Stimulated activated CD8-positive, alpha-beta memory T cell treated with anti-CD3 and anti-CD28 coated beads, Interleukin-4, amount 100 ng/mL, for 24 hours (primary cell): ENCODE data around the gene RPA3.
A peak's percentile ranks its signal among the peaks of the same experiment; 100 is the strongest.

Source experiments
- DNase-seq: peaks from one replicate; pipeline ENCODE4 v3.0.0-alpha.2; 2020; ENCODE audit warnings: low read depth

The RPA3 gene

DNA sequence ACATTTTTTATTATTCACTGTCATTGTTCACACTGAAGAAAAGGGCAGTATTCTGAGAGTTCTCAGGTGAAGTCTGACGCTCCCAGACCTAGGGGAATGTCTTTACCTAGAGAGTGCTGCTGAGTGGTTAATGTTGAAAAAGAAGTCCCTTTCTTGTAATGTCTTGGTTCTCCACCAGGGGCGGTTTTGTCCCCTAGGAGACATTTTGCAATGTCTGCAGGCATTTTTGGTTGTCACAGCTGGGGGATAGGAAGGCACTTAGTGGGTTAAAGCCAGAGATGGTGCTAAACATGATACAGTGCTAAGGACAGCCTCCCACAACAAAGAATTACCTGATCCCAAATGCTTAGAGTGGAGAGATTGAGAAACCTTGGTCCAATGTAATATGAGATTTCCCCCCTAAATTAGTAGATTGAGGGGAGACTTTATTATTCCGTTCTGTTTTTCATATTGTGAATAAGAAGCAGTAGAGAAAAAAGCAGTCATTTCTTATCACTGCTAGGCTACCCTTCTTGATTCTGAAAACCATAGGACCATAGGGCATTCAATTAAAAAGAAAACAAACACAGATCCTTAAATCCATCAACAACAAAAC lies 64.7 kb downstream of the RPA3 start:
- DNase-seq: no peak

DNA sequence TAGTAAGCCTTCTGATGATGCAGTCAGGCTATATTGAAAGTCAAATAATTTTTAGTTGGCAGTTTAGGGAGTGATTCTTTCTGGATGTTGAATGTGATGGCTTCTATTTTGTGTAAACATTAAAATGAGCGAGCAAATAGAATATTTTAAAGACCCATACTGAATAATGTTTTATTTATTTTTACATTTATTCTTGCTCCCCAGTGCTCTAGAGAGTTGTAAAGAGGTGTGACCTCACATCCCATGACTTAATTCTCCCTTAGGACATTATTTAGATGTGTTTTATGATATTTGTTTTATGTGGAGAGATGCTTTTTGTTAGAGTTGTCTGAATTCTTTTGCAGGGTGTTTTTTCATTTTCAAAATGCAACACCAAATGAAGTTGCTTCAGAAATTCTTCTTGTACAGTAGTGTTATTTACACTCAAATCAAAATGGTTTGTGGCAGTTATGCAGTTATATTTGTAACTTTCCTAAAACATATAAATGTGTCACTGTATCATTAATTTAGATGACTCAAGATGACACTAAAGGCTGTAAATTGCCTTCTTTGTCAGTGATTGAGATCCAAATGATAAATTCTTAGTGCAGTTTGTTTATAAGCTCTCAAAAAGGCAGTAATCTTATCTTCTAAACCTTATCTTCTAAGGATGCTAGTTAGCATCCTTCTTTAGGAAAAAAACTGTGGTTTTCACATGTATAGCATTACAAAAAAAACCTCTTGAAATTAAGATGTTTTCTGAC lies 65.4 kb downstream of the RPA3 start:
- DNase-seq: no peak

- DNase-seq: no peak
These were observed 66.9 kb downstream of the RPA3 start for GRCh38 chr7:7651479-7651878.

DNA sequence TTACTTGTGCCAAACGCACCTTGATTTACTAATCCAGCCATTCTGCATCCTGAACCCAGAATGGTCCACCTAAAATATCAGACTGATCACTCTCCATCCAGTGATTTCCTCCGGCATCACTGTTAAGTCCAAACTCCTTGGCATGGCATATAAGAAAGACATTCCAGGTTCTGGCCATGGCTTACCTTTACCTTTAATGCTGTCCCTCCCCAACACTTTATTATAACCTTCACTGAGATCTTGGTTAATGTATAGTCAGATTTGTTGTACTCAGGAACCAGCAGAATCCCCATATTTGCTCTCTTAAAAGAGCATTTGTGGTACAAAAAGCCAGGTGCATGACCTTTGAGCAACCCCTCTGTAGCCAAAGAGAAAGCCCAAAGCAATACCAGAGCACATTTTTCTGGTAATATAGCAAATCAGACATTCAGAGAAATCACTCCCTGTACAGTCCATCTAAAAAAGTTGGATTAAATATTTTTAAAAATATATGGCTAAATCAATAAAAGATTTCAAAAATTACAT lies 67.7 kb downstream of the RPA3 start:
- no peak for DNase-seq

DNA sequence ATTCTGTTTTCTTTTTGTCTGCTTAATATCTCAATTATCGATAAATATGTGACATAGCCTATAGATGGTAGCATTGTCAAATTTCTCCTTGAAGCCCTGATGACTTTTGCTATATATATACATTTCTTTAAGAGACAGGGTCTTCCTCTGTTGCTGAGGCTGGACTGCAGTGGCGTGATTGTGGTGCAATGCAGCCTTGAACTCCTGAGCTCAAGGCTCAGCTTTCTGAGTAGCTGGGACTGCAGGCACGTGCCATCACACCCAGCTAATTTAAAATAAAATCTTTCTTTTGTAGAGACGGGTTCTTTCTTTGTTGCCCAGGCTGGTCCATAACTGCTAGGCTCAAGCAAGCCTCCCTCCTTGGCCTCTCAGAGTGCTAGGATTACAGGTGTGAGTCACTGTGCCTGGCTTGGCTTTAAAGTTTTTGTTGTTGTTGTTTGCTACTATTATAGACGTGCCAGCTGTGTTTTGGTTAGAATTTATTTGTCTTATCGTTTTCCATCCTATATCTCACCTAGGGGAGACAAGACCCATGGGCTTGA lies 70.8 kb downstream of the RPA3 start:
- DNase-seq: no peak

DNA sequence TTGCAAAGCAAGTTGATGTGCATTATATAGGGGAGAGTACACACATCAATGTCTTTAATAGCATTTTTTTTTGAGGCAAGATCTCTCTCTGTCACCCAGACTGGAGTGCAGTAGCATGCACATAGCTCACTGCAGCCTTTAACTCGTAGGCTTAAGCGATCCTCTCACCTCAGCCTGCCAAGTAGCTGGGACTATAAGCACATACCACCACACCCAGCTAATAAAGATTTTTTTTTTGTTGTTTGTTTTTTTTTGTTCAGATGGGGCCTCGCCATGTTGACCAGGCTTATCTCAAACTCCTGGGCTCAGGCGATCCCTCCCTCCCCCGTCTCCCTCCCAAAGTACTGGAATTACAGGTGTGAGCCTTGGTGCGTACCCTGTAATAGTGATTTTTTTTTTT lies 76.3 kb downstream of the RPA3 start:
- DNase-seq: no peak

GRCh38 chr7:7641129-7641663 lies 77.2 kb downstream of the RPA3 start:
- peak; percentile 5 for DNase-seq

GRCh38 chr7:7640221-7641128 lies 77.9 kb downstream of the RPA3 start, which contains the start of gene UMAD1:
UMAD1 (plus strand) TSS chr7:7640752; CDS start chr7:7673372, 32,620 bp downstream.
- peak; percentile 96 for DNase-seq

DNA sequence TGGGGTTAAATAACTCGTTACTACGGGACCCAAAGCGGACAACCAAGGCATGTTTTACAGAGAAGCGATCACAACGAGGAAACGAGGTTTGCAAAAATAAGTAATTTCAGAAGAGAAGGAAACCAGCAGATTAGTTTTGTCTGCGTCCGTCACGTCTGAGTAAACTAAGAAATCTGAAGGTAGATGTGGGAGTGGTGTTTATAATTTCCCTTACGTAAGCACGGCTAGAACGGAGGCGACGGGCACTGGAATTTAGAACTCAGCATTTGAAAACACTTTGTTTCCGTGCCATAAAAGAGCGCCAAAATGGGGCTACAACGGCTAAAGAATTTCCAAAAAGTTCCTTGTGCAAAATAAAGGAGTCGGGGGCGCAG lies 78.6 kb downstream of the RPA3 start:
- peak; percentile 24 for DNase-seq

GRCh38 chr7:7639421-7639820 lies 79.0 kb downstream of the RPA3 start:
- no peak for DNase-seq

GRCh38 chr7:7630626-7631329 lies 87.6 kb downstream of the RPA3 start:
- DNase-seq: no peak

DNA sequence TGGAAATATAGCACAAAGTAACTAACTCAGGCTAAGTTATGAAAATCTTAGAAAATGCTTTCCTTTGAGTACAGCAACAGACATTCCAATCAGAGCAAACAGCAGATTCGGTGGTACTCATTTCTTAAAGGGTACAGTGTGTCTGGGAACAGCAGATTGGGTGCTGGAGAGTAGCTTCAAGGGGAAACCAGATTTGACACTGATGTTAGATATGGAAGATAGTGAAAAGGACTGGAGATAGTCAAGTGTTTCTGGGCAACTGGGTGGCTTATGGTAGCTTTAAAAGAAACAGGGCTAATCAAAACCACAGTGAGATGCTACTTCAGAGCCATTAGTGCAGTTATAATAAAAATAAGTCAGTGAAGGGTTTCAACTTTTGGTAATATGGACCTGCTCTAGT lies 89.9 kb downstream of the RPA3 start:
- DNase-seq: no peak

GRCh38 chr7:7620644-7621210 lies 97.7 kb downstream of the RPA3 start:
- DNase-seq: no peak

DNA sequence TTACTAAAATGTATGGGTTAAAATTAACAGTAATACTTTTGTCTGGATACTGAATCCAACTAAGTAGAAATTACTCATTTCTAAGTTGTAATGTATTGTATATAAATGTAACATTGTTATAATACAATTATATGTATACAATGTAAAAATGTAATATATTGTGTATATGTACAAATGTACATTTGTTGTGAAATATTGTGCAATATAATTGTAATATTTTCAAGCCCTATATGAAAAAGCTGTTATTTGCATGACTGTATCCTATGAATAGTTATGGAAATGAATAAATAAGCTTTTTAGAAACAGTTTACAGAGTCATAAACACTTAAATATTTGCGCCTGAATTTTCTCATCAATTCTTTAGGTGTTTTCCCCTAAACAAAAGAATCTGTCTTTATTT lies 98.2 kb downstream of the RPA3 start:
- no peak for DNase-seq

DNA sequence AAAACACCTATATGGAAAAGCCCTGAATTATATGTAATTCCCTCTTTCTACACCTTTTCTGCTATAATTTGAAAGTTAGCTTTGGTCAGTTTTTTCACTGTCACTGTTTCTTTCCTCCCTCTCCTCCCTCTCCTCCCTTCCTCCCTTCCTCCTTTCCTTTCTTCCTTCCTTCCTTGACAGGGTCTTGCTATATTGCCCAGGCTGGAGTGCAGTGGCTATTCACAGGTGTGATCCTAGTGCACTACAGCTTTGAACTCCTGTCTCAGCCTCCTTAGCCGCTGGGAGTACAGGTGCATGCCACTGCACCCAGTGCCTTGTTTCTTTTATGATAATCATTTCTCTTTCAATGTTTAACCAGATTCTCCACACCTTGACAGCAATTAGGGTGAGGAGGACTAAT lies 100.0 kb downstream of the RPA3 start:
- no peak for DNase-seq

DNA sequence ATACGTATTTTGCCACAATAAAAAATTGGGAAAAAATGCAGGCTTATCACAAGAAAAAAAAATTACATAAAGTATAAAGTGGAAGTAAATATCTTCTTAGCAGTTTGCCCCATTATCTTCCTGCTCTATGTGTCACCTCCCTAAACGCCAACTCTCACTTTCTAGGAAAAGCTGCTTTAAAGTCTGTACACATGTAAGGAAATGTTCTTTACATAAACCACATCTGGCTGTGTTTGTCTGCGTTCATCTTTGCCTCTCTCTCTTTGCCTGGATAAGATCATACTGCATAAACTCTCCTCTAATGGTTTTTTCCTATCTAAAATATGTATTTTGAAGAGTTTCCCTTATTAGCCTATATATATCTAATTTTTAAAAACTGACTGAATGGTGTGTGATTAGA lies 100.9 kb downstream of the RPA3 start:
- no peak for DNase-seq

DNA sequence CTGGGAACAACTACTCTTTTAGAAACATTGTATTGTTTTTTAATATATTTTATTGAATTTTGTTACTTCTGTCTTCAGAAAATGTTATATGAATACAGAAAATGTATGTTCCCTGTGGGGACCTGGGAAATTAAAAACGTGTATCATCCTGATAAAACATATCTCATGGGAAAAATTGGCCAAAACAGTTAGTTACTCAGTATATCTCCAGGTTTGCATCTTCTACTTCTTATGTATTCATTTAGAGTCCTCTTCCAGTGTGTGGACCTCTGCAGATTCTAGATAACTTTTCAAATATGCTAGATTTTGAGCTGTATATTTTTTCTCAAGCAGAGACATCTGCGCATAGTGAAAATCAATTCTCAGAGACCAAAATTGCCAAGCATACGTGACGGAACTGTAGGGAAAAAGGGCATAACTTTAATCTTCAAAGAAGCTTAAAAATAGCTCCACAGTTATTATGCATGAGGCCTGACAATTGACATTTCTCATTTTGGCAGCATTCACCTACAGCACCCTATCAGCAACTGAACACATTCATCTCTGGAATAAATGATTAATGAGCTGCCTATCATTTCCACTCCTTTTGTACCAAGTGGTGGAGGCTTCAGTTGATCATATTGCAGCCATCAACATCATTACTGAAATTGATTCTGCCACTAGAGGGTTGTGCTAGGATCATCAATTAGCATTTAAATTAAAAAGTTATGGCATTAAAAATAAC lies 104.2 kb downstream of the RPA3 start:
- DNase-seq: no peak

- DNase-seq: no peak
These were observed 105.2 kb downstream of the RPA3 start for GRCh38 chr7:7613210-7613609.

DNA sequence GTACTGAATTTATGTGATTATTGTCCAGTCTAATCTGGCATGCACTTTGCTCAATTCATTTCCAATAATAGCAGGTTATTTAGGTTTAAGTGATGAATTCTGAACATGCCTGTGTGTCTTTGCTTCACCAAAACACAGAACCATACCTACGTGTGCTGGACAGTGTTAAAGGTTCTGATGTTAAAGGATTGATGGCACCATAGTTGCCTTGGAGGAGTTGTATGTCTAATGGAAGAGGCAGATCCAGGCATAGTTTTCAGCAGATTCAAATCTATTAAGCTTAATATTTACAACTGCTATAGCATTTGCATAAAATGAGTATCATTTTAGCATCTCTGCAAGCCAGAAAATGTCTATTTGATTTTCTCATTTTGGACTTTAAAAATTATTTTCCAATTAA lies 105.9 kb downstream of the RPA3 start:
- DNase-seq: no peak

DNA sequence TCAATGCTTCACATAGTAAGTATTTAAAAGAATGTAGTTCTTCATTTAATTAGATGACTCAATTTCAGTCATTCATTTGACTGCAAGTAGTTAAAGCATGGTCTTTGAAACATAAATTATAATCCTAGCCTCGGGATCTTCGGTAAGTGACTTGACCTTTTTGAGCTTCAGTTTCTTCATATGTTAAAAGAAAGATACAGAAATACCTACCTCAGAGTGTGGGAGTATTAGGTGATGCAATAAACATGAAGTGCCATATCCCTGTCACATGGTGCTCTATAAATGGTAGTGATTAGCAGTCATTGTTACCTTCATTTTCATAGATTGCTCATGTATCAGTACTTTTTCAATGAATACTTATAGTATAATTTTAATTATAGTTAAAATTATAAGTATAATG lies 109.1 kb downstream of the RPA3 start:
- DNase-seq: no peak
